ENCODE data around the gene PDE4B.

PDE4B gene

GRCh38 chr1:65792669-65793358 is at the start of gene PDE4B:
PDE4B (plus strand) TSS chr1:65792895.
- FAIRE-seq: no peak

GRCh38 chr1:65744731-65745130 is 48.0 kb upstream of the PDE4B start:
- FAIRE-seq: no peak
- DNase-seq (ENCODE audit: low spot score): no peak

More at GRCh38 chr1:65792669-65793358, at the start of gene PDE4B:
- DNase-seq (ENCODE audit: low spot score): no peak

GRCh38 chr1:65751961-65752360 is 40.7 kb upstream of the PDE4B start:
- FAIRE-seq (no peak), DNase-seq (ENCODE audit: low spot score) (no peak)

GRCh38 chr1:65756616-65757015 is 36.1 kb upstream of the PDE4B start:
- FAIRE-seq (no peak), DNase-seq (ENCODE audit: low spot score) (no peak)

GRCh38 chr1:65757531-65757930 is 35.2 kb upstream of the PDE4B start:
- FAIRE-seq (no peak), DNase-seq (ENCODE audit: low spot score) (no peak)

GRCh38 chr1:65758128-65758527 is 34.6 kb upstream of the PDE4B start:
- no peak for DNase-seq (ENCODE audit: low spot score)
- no peak for FAIRE-seq

GRCh38 chr1:65759516-65759915 is 33.2 kb upstream of the PDE4B start:
- no peak for FAIRE-seq
- no peak for DNase-seq (ENCODE audit: low spot score)

- DNase-seq (ENCODE audit: low spot score): no peak
- FAIRE-seq: no peak
Measured at GRCh38 chr1:65762081-65762862, 30.4 kb upstream of the PDE4B start.

GRCh38 chr1:65764052-65764451 is 28.6 kb upstream of the PDE4B start:
- FAIRE-seq (no peak), DNase-seq (ENCODE audit: low spot score) (no peak)

GRCh38 chr1:65765631-65766030 is 27.1 kb upstream of the PDE4B start:
- FAIRE-seq (no peak), DNase-seq (ENCODE audit: low spot score) (no peak)

GRCh38 chr1:65769636-65770035 is 23.1 kb upstream of the PDE4B start:
- no peak for FAIRE-seq
- DNase-seq (ENCODE audit: low spot score): no peak

GRCh38 chr1:65772607-65773006 is 20.1 kb upstream of the PDE4B start:
- DNase-seq (ENCODE audit: low spot score) (no peak), FAIRE-seq (no peak)

- FAIRE-seq (no peak), DNase-seq (ENCODE audit: low spot score) (no peak)
Measured at GRCh38 chr1:65773391-65774123, 19.1 kb upstream of the PDE4B start.

GRCh38 chr1:65788762-65789161 is 3.9 kb upstream of the PDE4B start:
- FAIRE-seq: no peak
- no peak for DNase-seq (ENCODE audit: low spot score)

- no peak for FAIRE-seq
- no peak for DNase-seq (ENCODE audit: low spot score)
Measured at GRCh38 chr1:65791396-65791795, 1.3 kb upstream of the PDE4B start.

- DNase-seq (ENCODE audit: low spot score) (no peak), FAIRE-seq (no peak)
Measured at GRCh38 chr1:65791801-65792668, 660 bp upstream of the PDE4B start.

- DNase-seq (ENCODE audit: low spot score) (no peak), FAIRE-seq (no peak)
Measured at GRCh38 chr1:65793359-65793732, 651 bp downstream of the PDE4B start.

GRCh38 chr1:65795311-65795710 is 2.6 kb downstream of the PDE4B start:
- FAIRE-seq (no peak), DNase-seq (ENCODE audit: low spot score) (no peak)

GRCh38 chr1:65799601-65800000 is 6.9 kb downstream of the PDE4B start:
- no peak for DNase-seq (ENCODE audit: low spot score)
- FAIRE-seq: no peak

- no peak for FAIRE-seq
- no peak for DNase-seq (ENCODE audit: low spot score)
Measured at GRCh38 chr1:65804584-65804983, 11.9 kb downstream of the PDE4B start.

- FAIRE-seq: peak; percentile 89
- peak; percentile 80 for DNase-seq (ENCODE audit: low spot score)
Measured at GRCh38 chr1:65812065-65812464, 19.4 kb downstream of the PDE4B start.

Data from RCC 7860 (cell line).